OCI-LY1 (cell line): ENCODE results near the gene PTCD1.

ENCODE experiments used
- H2AFZ ChIP-seq: fragments of 200-600 bp; sonication (generic), shearing (Covaris generic); 2 replicates; pipeline ENCODE4 v1.6.0; 2014; ENCODE audit warnings: antibody characterized with exemption, mild to moderate bottlenecking, low read length
- H3F3A ChIP-seq: fragments of 200-600 bp; sonication (generic), shearing (Covaris generic); 2 replicates; pipeline ENCODE4 v1.6.0; 2014; ENCODE audit warnings: mild to moderate bottlenecking, antibody characterized with exemption, low read length, moderate library complexity; ENCODE audit not compliant: insufficient read depth
- H3K27ac ChIP-seq: fragments of 200-600 bp; sonication (generic); 2 replicates; pipeline ENCODE4 v1.5.1; 2014; ENCODE audit warnings: low read length, mixed run types, mild to moderate bottlenecking, low read depth; ENCODE audit not compliant: poor library complexity, severe bottlenecking
- H3K27me3 ChIP-seq: fragments of 200-600 bp; sonication (generic); 2 replicates; pipeline ENCODE4 v1.6.0; 2014; ENCODE audit warnings: antibody characterized with exemption, mild to moderate bottlenecking, low read length, moderate library complexity; ENCODE audit not compliant: insufficient read depth
- H3K36me3 ChIP-seq: fragments of 200-600 bp; sonication (generic); 2 replicates; pipeline ENCODE4 v1.6.1; 2014; ENCODE audit warnings: mild to moderate bottlenecking, antibody characterized with exemption, low read length, moderate library complexity, mixed read lengths; ENCODE audit not compliant: insufficient read depth
- H3K4me1 ChIP-seq: fragments of 200-600 bp; sonication (generic); 2 replicates; pipeline ENCODE4 v1.5.1; 2014; ENCODE audit warnings: mild to moderate bottlenecking, low read length, moderate library complexity; ENCODE audit not compliant: insufficient read depth, severe bottlenecking
- H3K4me2 ChIP-seq: fragments of 200-600 bp; sonication (generic), shearing (Covaris generic); 2 replicates; pipeline ENCODE4 v1.6.1; 2014; ENCODE audit warnings: low read length
- H3K4me3 ChIP-seq: fragments of 200-600 bp; sonication (generic); 2 replicates; pipeline ENCODE4 v1.5.1; 2014; ENCODE audit warnings: low read length, low read depth, mild to moderate bottlenecking, mixed read lengths; ENCODE audit not compliant: poor library complexity, severe bottlenecking
- H3K79me2 ChIP-seq: fragments of 200-600 bp; shearing (Covaris generic); 2 replicates; pipeline ENCODE4 v1.6.1; 2016; ENCODE audit warnings: mixed run types, low read length, mixed read lengths; ENCODE audit not compliant: insufficient read depth
- H3K9ac ChIP-seq: fragments of 200-600 bp; sonication (generic), shearing (Covaris generic); 2 replicates; pipeline ENCODE4 v1.6.1; 2014; ENCODE audit warnings: mild to moderate bottlenecking, low read length, mixed read lengths
- H3K9me2 ChIP-seq: fragments of 200-600 bp; sonication (generic), shearing (Covaris generic); 2 replicates; pipeline ENCODE4 v1.6.1; 2014; ENCODE audit warnings: low read depth, mild to moderate bottlenecking, low read length, mixed read lengths
- H3K9me3 ChIP-seq: fragments of 200-600 bp; shearing (Covaris generic); 2 replicates; pipeline ENCODE4 v1.6.1; 2014; ENCODE audit warnings: low read length, mixed read lengths
- H4K20me1 ChIP-seq: fragments of 200-600 bp; sonication (generic), shearing (Covaris generic); 2 replicates; pipeline ENCODE4 v1.6.0; 2016; ENCODE audit warnings: mild to moderate bottlenecking, low read length; ENCODE audit not compliant: insufficient read depth
- CTCF ChIP-seq: fragments of 200-600 bp; sonication (generic), shearing (Covaris generic); IDR thresholded peaks from 2 replicates; pipeline ENCODE4 v1.5.1; 2017; ENCODE audit warnings: mild to moderate bottlenecking, antibody characterized with exemption, low read length, moderate library complexity, mixed read lengths
- EZH2 ChIP-seq: fragments of 200-600 bp; sonication (generic), shearing (Covaris generic); IDR thresholded peaks from 2 replicates; pipeline ENCODE4 v1.8.0; 2017; ENCODE audit warnings: borderline replicate concordance, mixed run types, mild to moderate bottlenecking, antibody characterized with exemption, low read length, moderate library complexity, mixed read lengths

Gene PTCD1

GRCh38 chr7:99447943-99448342 is 9.3 kb upstream of the PTCD1 start:
- H2AFZ ChIP-seq: no peak overlapping the region
- no peaks in the 10 kb centered on the region for H3K27me3 ChIP-seq
- TF ChIP-seq EZH2 (no peak), CTCF (peak; percentile 70)
- no peaks in the 10 kb centered on the region for H3K79me2 ChIP-seq
- no peaks in the 10 kb centered on the region for H3K4me1 ChIP-seq
- no peaks in the 10 kb centered on the region for H3K9me2 ChIP-seq
- H4K20me1 ChIP-seq: no peaks in the 10 kb centered on the region
- H3F3A ChIP-seq: no peaks in the 10 kb centered on the region
- H3K9me3 ChIP-seq: no peaks in the 10 kb centered on the region
- H3K36me3 ChIP-seq: peaks cover 94% of the 10 kb centered on the region
- no peak overlapping the region for H3K4me3 ChIP-seq
- H3K4me2 ChIP-seq: no peak overlapping the region
- H3K27ac ChIP-seq: no peak overlapping the region
- H3K9ac ChIP-seq: no peak overlapping the region

- Histone ChIP-seq H3K9ac (no peak overlapping the region), H3K79me2 (no peaks in the 10 kb centered on the region), H4K20me1 (no peaks in the 10 kb centered on the region), H2AFZ (no peak overlapping the region), H3F3A (no peaks in the 10 kb centered on the region), H3K4me1 (no peaks in the 10 kb centered on the region), H3K4me2 (no peak overlapping the region), H3K4me3 (no peak overlapping the region), H3K36me3 (peaks cover 89% of the 10 kb centered on the region), H3K9me3 (no peaks in the 10 kb centered on the region), H3K27me3 (no peaks in the 10 kb centered on the region), H3K27ac (no peak overlapping the region), H3K9me2 (no peaks in the 10 kb centered on the region)
- no peak for TF ChIP-seq EZH2
- no peak for TF ChIP-seq CTCF
Measured at GRCh38 chr7:99446096-99446495, 7.5 kb upstream of the PTCD1 start.

GRCh38 chr7:99440195-99440594 is 1.6 kb upstream of the PTCD1 start:
- Histone ChIP-seq H3K4me2 (peak overlapping the region; percentile 90), H3K27me3 (no peaks in the 10 kb centered on the region), H3K27ac (no peak overlapping the region), H3K36me3 (peaks cover 34% of the 10 kb centered on the region), H3K4me3 (peak overlapping the region; percentile 99), H3F3A (no peaks in the 10 kb centered on the region), H4K20me1 (no peaks in the 10 kb centered on the region), H3K79me2 (peaks cover 22% of the 10 kb centered on the region), H3K9me3 (no peaks in the 10 kb centered on the region), H3K9ac (peak overlapping the region; percentile 87; the same call in 1 of the 2 replicates), H2AFZ (no peak overlapping the region), H3K9me2 (no peaks in the 10 kb centered on the region), H3K4me1 (peaks cover 18% of the 10 kb centered on the region)
- TF ChIP-seq CTCF (no peak), EZH2 (no peak)
